GM20431 (cell line): ENCODE measurements around the gene ATF1.
"Not testable (repeated sequence)": the region's sequence is repeated elsewhere in the genome, so short reads cannot be mapped to it uniquely, and the experiment has no call there.

Source experiments
- in situ Hi-C: fragments of 300-500 bp; cut with MseI, MboI; formaldehyde crosslinking; loops from one replicate; pipeline ENCODE4 v1.15.0; 2020; ENCODE audit warnings: low sequenced_read_pairs; ENCODE audit not compliant: unreplicated experiment

Gene ATF1

GRCh38 chr12:50845021-50845647 is 81.2 kb downstream of the ATF1 start:
- in situ Hi-C loops, result no loop called here

DNA sequence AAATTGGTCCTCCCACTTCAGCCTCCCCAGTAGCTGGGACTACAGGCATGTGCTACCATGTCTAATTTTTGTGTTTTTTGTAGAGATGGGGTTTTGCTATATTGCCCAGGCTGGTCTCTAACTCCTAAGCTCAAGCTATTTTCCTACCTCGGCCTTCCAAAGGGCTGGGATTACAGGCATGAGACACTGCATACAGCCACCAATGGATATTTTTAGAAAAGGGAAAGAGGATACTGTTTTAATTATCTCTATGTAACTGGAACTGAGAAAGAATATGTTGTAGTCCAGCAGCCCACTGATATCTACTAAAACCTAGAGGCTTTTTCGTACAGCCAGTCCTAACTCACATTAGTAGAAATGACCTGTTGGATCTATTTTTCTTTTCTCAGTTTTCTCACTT is 85.1 kb downstream of the ATF1 start:
- in situ Hi-C loops, result no loop called here

- in situ Hi-C loops, result not testable (repeated sequence)
Observed at GRCh38 chr12:50855218-50855617, 91.3 kb downstream of the ATF1 start.

DNA sequence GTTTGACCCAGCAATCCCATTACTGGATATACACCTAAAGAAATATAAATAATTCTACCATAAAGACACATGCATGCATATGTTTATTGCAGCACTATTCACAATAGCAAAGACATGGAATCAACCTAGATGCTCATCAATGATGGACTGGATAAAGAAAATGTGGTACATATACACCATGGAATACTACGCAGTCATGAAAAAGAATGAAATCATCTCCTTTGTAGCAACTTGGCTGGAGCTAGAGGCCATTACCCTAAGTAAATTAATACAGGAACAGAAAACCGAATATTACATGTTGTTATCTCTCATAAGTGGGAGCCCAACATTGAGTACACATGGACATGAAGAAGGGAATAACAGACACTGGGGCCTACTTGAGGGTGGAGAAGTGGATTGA is 91.8 kb downstream of the ATF1 start:
- in situ Hi-C loops, result not testable (repeated sequence)

DNA sequence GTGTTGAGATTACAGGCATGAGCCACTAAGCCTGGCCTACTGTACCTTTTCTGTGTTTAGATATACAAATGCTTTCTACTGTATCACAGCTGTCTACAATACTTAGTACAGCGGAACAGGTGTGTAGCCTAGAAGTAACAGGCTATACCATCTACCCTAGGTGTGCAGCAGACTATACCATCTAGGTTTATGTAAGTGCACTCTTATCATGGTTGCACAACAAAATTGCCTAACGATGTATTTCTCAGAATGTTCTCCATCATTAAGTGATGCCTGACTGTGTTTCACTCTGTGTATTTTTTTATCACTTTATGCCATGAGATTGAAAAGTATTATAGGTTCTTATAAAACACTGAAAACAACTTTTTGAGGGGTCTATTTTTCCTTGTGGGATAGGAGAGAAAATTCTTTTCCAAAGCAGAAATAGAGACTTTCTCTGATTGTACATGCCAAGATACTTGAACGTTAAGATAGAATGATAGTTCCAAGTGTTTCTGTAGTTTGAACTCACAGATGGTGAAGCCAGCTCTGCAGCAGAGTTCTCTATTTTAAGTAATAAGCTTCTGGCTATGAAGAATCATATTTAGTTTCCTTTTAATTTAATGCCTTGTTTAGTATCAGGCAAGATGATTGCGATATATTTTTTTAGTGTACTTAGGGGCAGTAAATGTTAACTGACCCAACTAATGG is 95.9 kb downstream of the ATF1 start:
- in situ Hi-C loops, result no loop called here

DNA sequence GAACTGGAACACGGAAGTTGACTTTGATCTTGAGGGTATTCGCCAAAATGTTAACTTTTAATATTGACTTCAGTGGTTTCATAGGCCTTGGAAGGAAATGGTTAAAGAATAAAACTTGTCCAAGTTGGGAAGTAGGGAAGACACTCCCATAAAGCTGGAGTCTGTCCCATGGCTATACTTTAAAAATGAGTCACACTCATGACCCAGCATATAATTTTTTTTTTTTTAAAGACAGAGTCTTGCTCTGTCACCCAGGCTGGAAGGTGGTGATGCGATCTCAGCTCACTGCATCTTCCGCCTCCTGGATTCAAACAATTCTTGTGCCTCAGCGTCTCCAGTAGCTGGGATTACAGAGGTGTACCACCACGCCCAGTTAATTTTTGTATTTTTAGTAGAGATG is 98.4 kb downstream of the ATF1 start:
- in situ Hi-C loops, result no loop called here

- in situ Hi-C loops, result no loop called here
Observed at GRCh38 chr12:50865266-50865665, 101.4 kb downstream of the ATF1 start.

GRCh38 chr12:50868881-50869280 is 105.0 kb downstream of the ATF1 start:
- in situ Hi-C loops, result not testable (repeated sequence)
